Activated T-cell treated with anti-CD3 and anti-CD28 coated beads for 24 hours (primary cell): ENCODE results near the gene DRAM2.

Source experiments
- DNase-seq: peaks from one replicate; pipeline ENCODE4 v3.0.0-alpha.2; 2020; ENCODE audit warnings: low read depth

The DRAM2 gene

GRCh38 chr1:111139956-111140679 lies at the start of gene DRAM2, which contains the start of gene CEPT1:
Gene DRAM2, minus strand, starts transcription at chr1:111140093. Its CDS starts 8,539 bp downstream, at chr1:111131554.
Gene CEPT1, plus strand, starts transcription at chr1:111140223. Its CDS starts 7,492 bp downstream, at chr1:111147715.
- peak; percentile 90 for DNase-seq

DNA sequence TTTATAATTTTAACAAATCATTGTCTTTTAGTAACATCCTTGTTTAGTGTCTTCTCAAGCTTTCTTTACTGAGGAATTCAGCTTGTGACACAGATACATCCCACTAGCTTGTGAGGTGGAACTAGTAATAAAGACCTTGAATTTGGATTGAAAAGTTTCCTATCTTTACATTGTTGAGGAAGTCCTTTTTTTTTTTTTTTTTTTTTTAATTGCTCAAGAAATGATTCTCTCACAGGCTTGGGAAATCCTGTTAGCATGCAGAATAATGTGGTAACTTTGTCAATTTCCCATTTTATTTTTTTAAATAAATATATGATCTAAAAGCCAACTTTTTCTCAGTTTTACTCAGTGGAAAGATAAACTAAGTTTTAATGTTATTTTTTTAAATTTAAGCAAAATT lies 44.8 kb upstream of the DRAM2 start:
- no peak for DNase-seq

- no peak for DNase-seq
Measured at GRCh38 chr1:111183308-111184069, 43.6 kb upstream of the DRAM2 start.

DNA sequence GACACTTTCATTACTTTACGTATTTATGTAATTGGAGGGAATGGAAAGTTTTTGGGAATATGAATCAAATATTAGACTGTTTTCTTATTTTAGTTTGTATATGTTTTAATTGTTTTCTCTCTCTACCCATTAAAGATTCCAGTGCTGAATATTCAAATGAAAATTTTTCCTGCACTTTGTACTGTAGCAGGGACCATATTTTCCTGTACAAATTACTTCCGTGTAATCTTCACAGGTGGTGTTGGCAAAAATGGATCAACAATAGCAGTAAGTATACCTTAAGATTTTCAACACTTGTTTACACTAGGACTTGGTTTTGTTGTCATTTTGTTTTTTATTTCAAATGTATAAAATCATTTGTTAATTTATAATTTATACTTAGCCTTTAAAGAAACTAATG lies 42.2 kb upstream of the DRAM2 start:
- no peak for DNase-seq

- DNase-seq = no peak
Measured at GRCh38 chr1:111179968-111180533, 40.2 kb upstream of the DRAM2 start.

- no peak for DNase-seq
Measured at GRCh38 chr1:111176678-111177077, 36.8 kb upstream of the DRAM2 start.

- no peak for DNase-seq
Measured at GRCh38 chr1:111175349-111175748, 35.5 kb upstream of the DRAM2 start.

DNA sequence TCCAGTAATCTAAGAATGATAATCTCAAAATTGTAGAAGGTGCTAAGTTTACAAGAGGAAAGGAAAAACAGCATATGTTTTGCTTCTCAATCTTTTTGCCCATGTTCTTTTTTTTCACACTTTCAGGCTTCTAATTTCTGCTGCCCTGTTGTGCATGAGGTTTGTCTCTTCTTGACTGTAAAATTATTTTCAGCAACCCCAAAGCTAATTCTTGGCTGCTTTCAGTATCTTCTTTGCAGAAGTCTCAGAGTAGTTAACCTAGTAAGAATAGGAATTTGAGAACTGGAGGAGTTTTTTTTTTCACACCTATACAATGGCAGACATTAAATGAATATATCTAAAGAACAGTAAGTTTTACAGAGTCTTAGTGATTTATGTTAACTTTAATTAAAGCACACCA lies 34.2 kb upstream of the DRAM2 start:
- DNase-seq = no peak

GRCh38 chr1:111172463-111172862 lies 32.6 kb upstream of the DRAM2 start:
- no peak for DNase-seq

- DNase-seq = no peak
Measured at GRCh38 chr1:111164151-111164550, 24.3 kb upstream of the DRAM2 start.

DNA sequence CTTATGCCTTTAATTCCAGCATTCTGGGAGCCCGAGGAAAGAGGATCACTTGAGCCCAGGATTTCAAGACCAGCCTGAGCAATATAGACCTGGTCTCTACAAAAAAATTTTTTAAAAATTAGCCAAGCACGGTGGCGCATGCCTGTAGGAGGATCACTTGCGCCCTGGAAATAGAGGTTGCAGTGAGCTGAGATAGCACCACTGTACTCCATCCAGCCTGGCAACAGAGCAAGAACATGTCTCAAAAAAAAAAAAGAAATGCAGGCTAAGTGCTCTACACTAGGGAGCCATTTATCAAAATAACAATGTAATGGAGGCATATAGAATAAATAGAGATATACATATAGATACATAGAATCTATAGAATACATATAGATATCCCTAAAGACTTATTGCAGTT lies 23.5 kb upstream of the DRAM2 start:
- no peak for DNase-seq

DNA sequence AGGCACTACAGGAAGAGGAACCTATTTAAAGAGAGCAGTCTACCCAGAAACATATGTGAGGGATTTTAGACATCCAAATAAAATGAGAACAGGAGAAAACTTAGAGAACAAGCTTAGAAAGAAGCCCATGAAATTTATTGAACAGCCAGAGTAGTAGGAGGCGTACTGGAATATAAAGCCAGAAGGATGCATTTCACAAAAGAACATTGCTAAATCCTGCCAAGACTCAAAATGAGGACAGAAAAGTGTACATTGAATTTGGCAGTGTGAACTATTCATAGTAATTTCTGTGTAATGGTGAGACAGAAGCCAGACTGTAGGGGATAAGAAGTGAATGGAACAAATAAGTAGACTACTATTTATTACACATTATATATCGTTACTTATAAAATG lies 22.6 kb upstream of the DRAM2 start:
- no peak for DNase-seq

- DNase-seq = no peak
Measured at GRCh38 chr1:111161843-111162487, 22.1 kb upstream of the DRAM2 start.

DNA sequence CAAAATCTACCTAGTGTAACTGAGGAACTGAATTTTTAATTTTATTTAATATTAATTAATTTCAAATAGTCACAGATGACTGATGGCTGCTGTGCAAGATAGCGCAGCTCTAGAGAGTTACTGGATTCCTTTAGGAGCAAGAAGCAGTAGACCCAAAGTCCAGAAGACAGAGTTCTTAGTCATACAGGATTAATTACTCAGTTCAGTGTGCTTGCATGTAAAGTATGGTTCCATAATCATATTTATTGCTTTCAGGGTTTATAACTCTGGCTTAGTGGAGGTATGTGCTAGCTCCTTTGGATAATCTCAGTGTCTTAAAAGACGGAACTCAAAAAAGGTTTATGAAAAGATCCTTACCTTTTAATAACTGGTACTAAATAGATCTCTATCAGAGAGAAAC lies 17.5 kb upstream of the DRAM2 start:
- DNase-seq = no peak

DNA sequence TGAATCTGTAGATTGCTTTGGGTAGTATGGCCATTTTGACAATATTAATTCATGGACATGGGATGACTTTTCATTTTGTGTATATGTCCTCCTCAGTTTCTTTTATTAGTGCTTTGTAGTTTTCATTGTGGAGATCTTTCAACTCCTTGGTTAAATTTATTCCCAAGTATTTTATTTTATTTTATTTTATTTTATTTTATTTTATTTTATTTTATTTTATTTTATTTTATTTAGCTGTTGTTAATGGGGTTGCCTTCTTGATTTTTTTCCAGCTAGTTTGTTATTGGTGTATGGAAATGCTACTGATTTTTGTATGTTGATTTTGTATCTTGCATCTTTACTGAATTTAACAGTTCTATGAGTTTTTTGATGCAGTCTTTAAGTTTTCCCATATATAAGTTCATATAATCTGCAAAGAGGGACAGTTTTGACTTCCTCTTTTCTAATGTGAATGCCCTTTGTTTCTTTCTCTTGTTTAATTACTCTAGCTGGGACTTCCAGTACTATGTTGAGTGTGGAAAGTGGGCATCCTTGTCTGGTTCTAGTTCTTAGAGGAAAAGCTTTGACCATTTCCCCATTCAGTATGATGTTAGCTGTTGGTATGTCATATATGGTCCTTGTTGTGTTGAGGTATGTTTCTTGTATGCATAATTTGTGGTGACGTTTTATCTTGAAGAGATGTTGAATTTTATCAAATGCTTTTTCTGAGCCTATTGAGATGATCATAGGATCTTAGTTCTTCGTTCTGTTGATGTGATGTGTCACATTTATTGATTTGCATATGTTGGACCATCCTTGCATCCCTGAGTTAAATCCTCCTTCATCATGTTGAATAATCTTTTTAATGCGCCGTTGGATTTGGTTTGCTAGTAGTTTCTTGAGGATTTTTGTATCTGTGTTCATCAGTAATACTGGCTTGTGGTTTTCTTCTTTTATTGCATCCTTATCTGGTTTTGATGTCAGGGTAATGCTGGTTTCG lies 14.4 kb upstream of the DRAM2 start:
- no peak for DNase-seq

- no peak for DNase-seq
Measured at GRCh38 chr1:111151838-111152237, 11.9 kb upstream of the DRAM2 start.

DNA sequence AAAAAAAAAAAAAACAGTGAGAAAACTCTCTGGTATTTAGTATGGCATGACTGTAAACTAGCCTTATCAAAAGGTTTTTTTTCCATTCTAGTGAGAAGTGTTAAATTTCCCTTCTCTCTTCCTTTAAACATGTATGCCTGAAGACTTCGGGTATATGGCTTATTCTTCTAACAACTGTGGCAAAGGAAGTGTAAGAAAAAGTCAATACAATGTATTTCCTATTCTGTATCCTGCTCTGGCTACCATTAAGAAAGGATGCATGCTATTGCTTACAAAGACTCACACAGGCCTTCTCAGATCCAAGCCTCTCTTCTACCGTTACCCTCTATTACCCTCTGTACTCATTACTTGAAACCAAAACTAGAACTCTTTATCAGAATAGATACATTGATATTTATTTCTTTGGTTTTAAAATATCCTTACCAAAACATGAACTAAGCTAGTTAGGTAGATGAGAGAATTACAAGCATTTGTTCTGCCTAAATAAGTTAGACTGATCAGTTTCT lies 8.5 kb upstream of the DRAM2 start:
- DNase-seq = no peak

- no peak for DNase-seq
Measured at GRCh38 chr1:111147948-111148347, 8.1 kb upstream of the DRAM2 start.

GRCh38 chr1:111145963-111146768 lies 6.3 kb upstream of the DRAM2 start:
- DNase-seq = no peak

DNA sequence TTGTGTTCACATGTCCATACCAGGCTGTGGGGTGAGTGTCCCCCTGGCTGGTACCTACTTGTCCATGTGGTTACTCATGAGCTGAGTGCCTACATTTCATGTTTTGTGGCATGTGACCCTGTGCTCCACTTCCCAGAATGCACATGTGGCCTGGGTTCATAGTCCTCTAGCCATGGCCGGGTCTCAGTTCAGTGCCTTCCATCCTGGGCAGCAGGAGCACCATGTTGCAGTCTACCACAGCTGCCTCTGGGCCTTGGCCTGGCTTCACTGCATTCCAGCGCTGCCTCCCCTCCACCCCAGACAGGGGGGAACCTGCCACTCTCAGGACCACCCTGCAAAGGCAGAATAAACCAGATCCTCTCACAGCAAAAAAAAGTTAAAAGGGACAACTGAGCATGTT lies 5.6 kb upstream of the DRAM2 start:
- no peak for DNase-seq
